ENCODE data around the gene CBX4. TPM values are rescaled to one million over a fixed set of nuclear protein-coding genes. Genes with fewer than 3 reads are reported as not detected.
A peak's percentile ranks its signal among the peaks of the same experiment; 100 is the strongest.

CBX4 gene
- total and polyA plus RNA-seq, 2 of the 4 experiments (the other 2 are of a cell fraction), result 3.2 to 9.4 TPM

- peak; percentile 70 for TF ChIP-seq CTCF (conservative IDR thresholded peaks at IDR 0.05; ENCODE audit: low read depth, low read length)
- peak; percentile 95 for TF ChIP-seq CEBPB (IDR thresholded peaks at IDR 0.05; ENCODE audit: low read depth, low read length)
- no peak for TF ChIP-seq USF2 (IDR thresholded peaks at IDR 0.05; ENCODE audit: low read depth, low read length)
Observed at GRCh38 chr17:79839356-79840268, at the start of gene CBX4 (continued).

Data from IMR-90 (cell line).